ENCODE results near the gene ATP6AP1. TPM values are rescaled to one million over a fixed set of nuclear protein-coding genes. Genes with fewer than 3 reads are reported as not detected.
"Not testable (repeated sequence)": the region's sequence is repeated elsewhere in the genome, so short reads cannot be mapped to it uniquely, and the experiment has no call there.

ATP6AP1 gene
- total and polyA plus RNA-seq, 9 donors, result 30.0 to 78.3 (median 65.9) TPM

DNA sequence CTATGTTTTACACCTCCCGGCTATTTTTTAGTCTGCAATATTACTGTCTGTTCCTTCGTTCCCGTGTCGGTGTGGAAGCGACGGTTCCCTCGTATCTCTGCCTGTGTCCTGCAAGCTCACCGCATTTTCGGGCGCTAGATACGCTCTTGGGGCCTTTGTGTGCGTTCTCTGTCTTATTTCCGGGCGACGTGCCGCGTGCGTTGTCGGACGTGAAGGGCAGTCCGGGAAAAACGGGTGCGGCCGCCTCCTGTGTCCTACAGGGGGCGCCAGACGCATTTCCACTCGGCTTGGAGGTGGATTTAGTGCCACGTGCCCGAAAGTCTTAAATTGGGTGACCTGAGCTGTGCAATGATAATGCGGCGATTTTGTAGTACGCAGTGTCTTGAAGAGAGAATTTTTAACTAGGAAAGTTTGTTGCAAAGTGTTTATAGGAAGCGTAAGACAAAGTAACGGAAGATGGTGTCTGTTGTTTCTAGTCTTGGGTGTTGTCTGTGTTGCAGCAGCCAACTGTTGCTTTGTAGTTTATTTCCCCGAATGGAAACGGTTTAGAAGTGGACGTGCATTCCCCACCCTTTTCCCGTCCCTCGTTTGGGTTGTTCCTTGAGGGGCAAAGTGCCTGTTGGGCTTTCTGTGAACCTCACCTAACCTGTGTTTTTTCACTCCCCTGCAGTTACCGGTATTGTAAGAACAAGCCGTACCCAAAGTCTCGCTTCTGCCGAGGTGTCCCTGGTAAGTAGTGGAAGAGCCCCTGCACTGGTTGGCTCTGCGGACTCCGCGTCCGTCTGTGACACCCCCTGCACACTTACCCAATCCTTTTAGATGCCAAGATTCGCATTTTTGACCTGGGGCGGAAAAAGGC, 29.6 kb upstream of the ATP6AP1 start:
- Histone ChIP-seq H3K4me3 (ENCODE audit: low read length) (peak overlapping the region; percentile 89), H3K9me3 (replicated peaks; ENCODE audit: control insufficient read depth, low read depth, low read length) (no peaks in the 10 kb centered on the region), H3K27ac (ENCODE audit: low read length) (peak overlapping the region; percentile 100), H3K36me3 (ENCODE audit: control insufficient read depth, insufficient read depth, low read length) (peaks cover 26% of the 10 kb centered on the region), H3K4me1 (ENCODE audit: control insufficient read depth, insufficient read depth, low read length) (peaks cover 13% of the 10 kb centered on the region), H3K27me3 (ENCODE audit: control insufficient read depth, insufficient read depth, low read length) (no peaks in the 10 kb centered on the region)
- 44% methylated on average over 39 of the region's 49 CpGs for WGBS (ENCODE audit: insufficient coverage)
- peak; percentile 92 for DNase-seq

DNA sequence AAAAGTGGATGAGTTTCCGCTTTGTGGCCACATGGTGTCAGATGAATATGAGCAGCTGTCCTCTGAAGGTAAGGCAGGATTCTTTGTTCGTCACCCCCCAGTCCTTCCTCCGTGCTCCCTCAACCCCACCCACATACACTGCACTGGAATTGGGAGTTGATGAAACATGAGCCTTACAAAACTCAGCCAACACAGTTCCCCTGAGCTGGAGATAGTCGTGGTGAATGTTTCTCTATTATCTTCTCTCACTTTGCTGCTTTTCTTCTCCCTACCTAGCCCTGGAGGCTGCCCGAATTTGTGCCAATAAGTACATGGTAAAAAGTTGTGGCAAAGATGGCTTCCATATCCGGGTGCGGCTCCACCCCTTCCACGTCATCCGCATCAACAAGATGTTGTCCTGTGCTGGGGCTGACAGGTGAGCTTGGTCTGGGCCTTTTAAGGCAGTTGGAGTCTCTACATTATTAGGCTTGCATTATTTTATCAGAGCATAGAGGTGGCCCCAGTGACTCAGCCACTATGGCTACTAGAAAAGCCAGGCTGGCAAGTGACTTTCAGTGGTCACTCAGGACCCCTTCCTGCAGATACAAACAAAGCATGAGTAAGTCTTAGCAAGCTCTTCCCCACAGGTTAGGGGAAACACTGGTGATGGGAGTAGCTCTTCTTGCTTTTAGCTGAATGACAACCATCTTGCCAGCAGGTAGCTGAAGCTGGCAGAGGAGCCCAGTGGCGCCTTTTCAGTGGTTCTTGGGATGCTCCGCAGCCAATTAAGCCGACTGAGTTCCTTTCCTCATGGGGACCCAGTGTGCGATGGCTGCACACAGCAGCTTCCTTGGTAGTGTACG, 28.7 kb upstream of the ATP6AP1 start:
- peak overlapping the region; percentile 89 for H3K4me3 ChIP-seq (ENCODE audit: low read length)
- DNase-seq, result peak; percentile 18
- WGBS (ENCODE audit: insufficient coverage), result 86% methylated on average over 2 of the region's 14 CpGs
- H3K27me3 ChIP-seq (ENCODE audit: control insufficient read depth, insufficient read depth, low read length), result no peaks in the 10 kb centered on the region
- H3K27ac ChIP-seq (ENCODE audit: low read length), result peak overlapping the region; percentile 100
- no peaks in the 10 kb centered on the region for H3K9me3 ChIP-seq (replicated peaks; ENCODE audit: control insufficient read depth, low read depth, low read length)
- peaks cover 13% of the 10 kb centered on the region for H3K4me1 ChIP-seq (ENCODE audit: control insufficient read depth, insufficient read depth, low read length)
- H3K36me3 ChIP-seq (ENCODE audit: control insufficient read depth, insufficient read depth, low read length), result peaks cover 26% of the 10 kb centered on the region

DNA sequence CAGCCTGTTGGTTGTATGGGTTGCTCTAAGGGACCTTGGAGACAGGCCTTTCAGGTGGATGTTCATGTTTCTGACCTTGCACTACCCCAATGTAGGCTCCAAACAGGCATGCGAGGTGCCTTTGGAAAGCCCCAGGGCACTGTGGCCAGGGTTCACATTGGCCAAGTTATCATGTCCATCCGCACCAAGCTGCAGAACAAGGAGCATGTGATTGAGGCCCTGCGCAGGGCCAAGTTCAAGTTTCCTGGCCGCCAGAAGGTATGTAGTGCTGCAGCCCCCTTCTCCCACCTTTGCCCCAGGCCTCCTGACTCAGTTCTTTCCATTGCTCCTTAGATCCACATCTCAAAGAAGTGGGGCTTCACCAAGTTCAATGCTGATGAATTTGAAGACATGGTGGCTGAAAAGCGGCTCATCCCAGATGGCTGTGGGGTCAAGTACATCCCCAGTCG, 28.1 kb upstream of the ATP6AP1 start:
- Histone ChIP-seq H3K36me3 (ENCODE audit: control insufficient read depth, insufficient read depth, low read length) (peaks cover 26% of the 10 kb centered on the region), H3K4me1 (ENCODE audit: control insufficient read depth, insufficient read depth, low read length) (peaks cover 13% of the 10 kb centered on the region)
- no CpG with 5 or more reads among the region's 6 CpGs for WGBS (ENCODE audit: insufficient coverage)
- not testable (repeated sequence) for H3K27ac ChIP-seq (ENCODE audit: low read length); H3K27me3 ChIP-seq (ENCODE audit: control insufficient read depth, insufficient read depth, low read length); H3K9me3 ChIP-seq (replicated peaks; ENCODE audit: control insufficient read depth, low read depth, low read length); DNase-seq; H3K4me3 ChIP-seq (ENCODE audit: low read length)

DNA sequence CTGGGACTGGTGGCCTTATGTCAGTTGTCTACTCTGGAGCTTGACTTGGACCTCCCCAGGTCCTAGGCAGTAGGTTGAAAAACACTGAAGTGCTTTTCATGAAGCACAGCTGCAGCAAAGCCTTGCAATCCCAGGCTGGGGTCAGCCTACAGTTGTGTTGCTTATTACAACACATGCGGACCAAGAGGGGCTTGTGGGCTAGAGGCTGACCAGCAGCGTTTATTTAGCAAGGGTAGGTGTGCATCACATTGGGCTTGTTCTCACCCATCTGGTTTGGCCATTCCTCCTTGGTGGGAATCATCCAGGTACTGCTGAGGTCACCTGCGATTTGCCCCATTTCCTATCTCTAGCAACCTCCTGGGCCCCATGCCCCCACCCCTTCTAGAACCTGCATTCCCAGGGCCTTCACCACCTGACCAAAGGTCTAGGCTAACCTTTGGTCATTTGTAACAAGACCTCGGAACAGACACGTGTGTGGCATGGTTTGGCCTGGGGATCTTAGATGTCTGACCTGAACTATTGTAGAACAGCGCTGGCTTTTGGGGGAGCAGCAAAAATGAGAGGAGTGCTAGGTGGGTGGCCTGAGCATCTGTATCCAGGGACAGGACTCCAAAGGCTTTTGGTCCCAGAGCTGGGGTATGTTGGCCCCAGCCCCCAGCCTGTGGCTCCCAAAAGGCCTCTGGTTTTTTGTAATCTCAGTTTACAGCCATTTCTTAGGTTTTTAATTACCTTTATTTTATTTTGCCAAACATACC, 27.3 kb upstream of the ATP6AP1 start:
- DNase-seq, result no peak
- H3K27ac ChIP-seq (ENCODE audit: low read length), result peak overlapping the region; percentile 7
- H3K27me3 ChIP-seq (ENCODE audit: control insufficient read depth, insufficient read depth, low read length), result no peaks in the 10 kb centered on the region
- WGBS (ENCODE audit: insufficient coverage), result 48% methylated on average over 6 of the region's 6 CpGs
- peaks cover 13% of the 10 kb centered on the region for H3K4me1 ChIP-seq (ENCODE audit: control insufficient read depth, insufficient read depth, low read length)
- H3K4me3 ChIP-seq (ENCODE audit: low read length), result no peak overlapping the region
- H3K36me3 ChIP-seq (ENCODE audit: control insufficient read depth, insufficient read depth, low read length), result peaks cover 26% of the 10 kb centered on the region
- H3K9me3 ChIP-seq (replicated peaks; ENCODE audit: control insufficient read depth, low read depth, low read length), result peaks cover 2% of the 10 kb centered on the region

DNA sequence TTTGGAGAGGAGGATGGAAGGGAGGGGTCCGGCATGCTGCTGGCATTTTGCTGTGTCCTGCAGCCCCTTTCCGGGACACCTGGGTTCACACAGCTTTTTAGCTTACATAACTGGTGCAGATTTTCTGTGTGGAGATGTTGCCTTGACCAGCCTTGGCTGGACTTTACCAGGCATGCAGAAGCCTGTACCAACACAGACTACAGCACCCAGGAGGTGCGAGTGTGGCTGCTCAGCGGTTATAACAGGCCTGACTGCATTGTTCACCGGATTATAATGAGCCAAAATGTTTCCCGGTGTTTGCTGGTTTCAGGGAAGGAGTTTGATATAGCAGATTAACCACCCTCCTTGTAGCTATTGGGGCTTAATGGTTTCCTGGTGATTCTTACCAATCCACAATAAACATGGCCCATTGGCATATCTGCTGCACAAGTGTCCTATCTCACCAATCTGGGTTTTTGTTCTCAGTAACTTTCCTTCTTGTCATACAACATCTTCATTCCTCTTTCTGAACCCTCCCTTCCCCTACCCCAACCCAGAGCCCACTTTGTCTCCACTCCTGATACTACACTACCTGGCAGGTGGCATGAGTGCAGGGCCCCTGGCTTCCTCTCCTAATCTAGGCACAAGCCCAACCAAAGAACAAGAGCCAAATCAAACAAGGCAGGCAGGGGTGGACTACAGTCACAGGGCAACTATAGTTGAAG, 26.4 kb upstream of the ATP6AP1 start:
- peaks cover 26% of the 10 kb centered on the region for H3K36me3 ChIP-seq (ENCODE audit: control insufficient read depth, insufficient read depth, low read length)

DNA sequence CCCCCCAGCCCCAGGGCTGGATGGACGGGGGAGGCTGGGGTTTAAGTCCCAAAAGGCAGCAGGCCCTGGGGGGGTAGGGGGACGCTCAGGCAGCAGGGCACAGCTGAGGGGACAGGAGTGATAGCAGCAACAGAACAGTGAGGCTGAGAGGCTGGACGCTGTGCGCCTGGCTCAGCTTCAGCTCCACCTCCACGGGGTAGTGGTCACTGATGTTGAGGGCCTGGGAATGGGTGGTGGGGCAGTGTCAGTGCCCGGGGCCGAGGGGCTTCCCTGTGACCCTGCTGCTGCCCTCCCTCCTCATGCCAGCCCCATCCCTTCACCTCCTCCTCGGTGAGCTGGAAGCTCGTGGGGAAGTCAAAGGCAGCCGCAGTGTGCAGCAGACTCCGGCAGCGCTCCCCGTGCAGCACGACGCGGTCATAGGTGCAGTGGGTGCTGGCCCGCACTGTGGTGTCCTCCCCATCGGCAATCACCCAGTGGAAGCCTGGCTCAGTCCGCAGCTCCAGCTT, 25.8 kb upstream of the ATP6AP1 start:
- Histone ChIP-seq H3K27me3 (ENCODE audit: control insufficient read depth, insufficient read depth, low read length) (no peaks in the 10 kb centered on the region), H3K4me3 (ENCODE audit: low read length) (no peak overlapping the region), H3K9me3 (replicated peaks; ENCODE audit: control insufficient read depth, low read depth, low read length) (peaks cover 2% of the 10 kb centered on the region), H3K27ac (ENCODE audit: low read length) (no peak overlapping the region), H3K36me3 (ENCODE audit: control insufficient read depth, insufficient read depth, low read length) (peaks cover 26% of the 10 kb centered on the region), H3K4me1 (ENCODE audit: control insufficient read depth, insufficient read depth, low read length) (peaks cover 10% of the 10 kb centered on the region)
- WGBS (ENCODE audit: insufficient coverage), result 83% methylated on average over 15 of the region's 19 CpGs
- DNase-seq, result no peak

More for the DNA sequence above, 26.4 kb upstream of the ATP6AP1 start:
- Histone ChIP-seq H3K27me3 (ENCODE audit: control insufficient read depth, insufficient read depth, low read length) (no peaks in the 10 kb centered on the region), H3K4me3 (ENCODE audit: low read length) (no peak overlapping the region), H3K27ac (ENCODE audit: low read length) (no peak overlapping the region), H3K4me1 (ENCODE audit: control insufficient read depth, insufficient read depth, low read length) (peaks cover 13% of the 10 kb centered on the region), H3K9me3 (replicated peaks; ENCODE audit: control insufficient read depth, low read depth, low read length) (peaks cover 2% of the 10 kb centered on the region)
- no peak for DNase-seq
- WGBS (ENCODE audit: insufficient coverage), result no CpG with 5 or more reads among the region's 6 CpGs

DNA sequence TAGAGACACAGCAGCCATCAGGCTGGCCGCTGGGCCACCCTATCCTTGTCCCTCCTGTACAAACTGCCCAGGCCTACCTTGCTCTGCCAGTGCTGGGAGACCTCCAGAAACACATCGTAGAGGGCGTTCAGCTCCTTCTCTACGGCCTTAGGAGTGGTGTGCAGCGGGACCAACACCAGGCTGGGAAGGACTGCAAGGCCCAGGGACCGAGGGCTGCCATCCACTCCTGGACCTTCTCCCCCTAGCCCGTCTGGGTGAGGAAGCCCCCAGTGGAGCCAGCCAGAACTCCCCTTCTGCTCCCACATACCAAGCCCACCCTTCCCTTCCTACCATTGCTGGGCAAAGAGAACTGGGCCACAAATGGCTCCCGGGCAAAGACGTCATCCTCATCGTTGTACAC, 25.3 kb upstream of the ATP6AP1 start:
- Histone ChIP-seq H3K27me3 (ENCODE audit: control insufficient read depth, insufficient read depth, low read length) (no peaks in the 10 kb centered on the region), H3K4me1 (ENCODE audit: control insufficient read depth, insufficient read depth, low read length) (peaks cover 9% of the 10 kb centered on the region), H3K9me3 (replicated peaks; ENCODE audit: control insufficient read depth, low read depth, low read length) (peaks cover 2% of the 10 kb centered on the region), H3K27ac (ENCODE audit: low read length) (no peak overlapping the region), H3K4me3 (ENCODE audit: low read length) (no peak overlapping the region), H3K36me3 (ENCODE audit: control insufficient read depth, insufficient read depth, low read length) (peaks cover 26% of the 10 kb centered on the region)
- DNase-seq, result no peak
- 76% methylated on average over 9 of the region's 10 CpGs for WGBS (ENCODE audit: insufficient coverage)

DNA sequence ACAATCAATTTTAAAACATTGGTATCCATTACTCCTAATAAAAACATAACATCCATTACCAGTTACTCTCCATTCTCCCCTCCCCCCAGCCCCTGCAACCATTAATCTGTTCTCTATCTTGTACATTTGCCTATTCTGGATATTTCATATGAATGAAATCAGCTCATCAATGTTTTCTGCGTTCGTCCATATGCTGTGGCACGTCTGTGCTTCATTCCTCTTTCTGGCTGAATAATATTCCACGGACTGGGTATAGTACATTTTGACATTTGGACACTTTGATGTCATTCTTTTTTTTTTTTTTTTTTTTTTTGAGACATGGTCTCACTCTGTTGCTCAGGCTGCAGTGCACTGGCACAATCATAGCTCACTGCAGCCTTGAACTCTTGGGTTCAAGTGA, 24.6 kb upstream of the ATP6AP1 start:
- WGBS (ENCODE audit: insufficient coverage), result no CpG with 5 or more reads among the region's 4 CpGs
- Histone ChIP-seq H3K36me3 (ENCODE audit: control insufficient read depth, insufficient read depth, low read length) (peaks cover 25% of the 10 kb centered on the region), H3K9me3 (replicated peaks; ENCODE audit: control insufficient read depth, low read depth, low read length) (peaks cover 2% of the 10 kb centered on the region), H3K4me1 (ENCODE audit: control insufficient read depth, insufficient read depth, low read length) (peaks cover 15% of the 10 kb centered on the region), H3K27ac (ENCODE audit: low read length) (no peak overlapping the region), H3K4me3 (ENCODE audit: low read length) (no peak overlapping the region), H3K27me3 (ENCODE audit: control insufficient read depth, insufficient read depth, low read length) (no peaks in the 10 kb centered on the region)
- no peak for DNase-seq

DNA sequence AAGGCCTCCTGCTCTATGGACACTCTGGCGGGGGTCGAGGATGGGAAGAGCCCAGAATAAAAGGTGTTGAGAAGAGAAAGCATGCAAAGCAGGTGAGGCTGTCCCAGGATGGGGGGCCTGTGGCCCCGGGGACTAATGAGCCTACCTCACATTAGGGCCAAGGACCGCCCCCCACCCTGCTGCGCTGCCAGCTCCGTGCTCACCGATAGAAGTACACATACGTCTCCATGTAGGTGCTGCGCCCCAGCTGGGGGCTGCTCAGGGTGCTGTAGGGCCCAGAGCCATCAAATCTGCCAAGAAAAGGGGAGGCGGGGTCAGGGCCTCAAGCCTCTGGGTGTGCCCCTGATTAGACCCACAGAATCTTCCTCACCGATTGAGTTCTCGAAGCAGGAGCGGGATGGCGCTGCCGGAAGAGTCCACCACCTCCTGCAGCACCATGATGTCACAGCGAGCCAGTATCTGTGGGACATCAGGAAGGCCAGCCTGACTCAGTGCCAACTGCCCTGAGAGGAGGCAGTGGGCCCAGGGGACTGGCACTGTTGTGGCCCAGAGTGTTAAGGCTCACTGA, 23.8 kb upstream of the ATP6AP1 start:
- H3K27me3 ChIP-seq (ENCODE audit: control insufficient read depth, insufficient read depth, low read length), result no peaks in the 10 kb centered on the region
- DNase-seq, result no peak
- 88% methylated on average over 15 of the region's 16 CpGs for WGBS (ENCODE audit: insufficient coverage)
- H3K27ac ChIP-seq (ENCODE audit: low read length), result no peak overlapping the region
- no peak overlapping the region for H3K4me3 ChIP-seq (ENCODE audit: low read length)
- peaks cover 2% of the 10 kb centered on the region for H3K9me3 ChIP-seq (replicated peaks; ENCODE audit: control insufficient read depth, low read depth, low read length)
- peaks cover 16% of the 10 kb centered on the region for H3K36me3 ChIP-seq (ENCODE audit: control insufficient read depth, insufficient read depth, low read length)
- H3K4me1 ChIP-seq (ENCODE audit: control insufficient read depth, insufficient read depth, low read length), result peaks cover 16% of the 10 kb centered on the region

All from muscle of leg (tissue), 11 donors.